OCI-LY7 (cell line): ENCODE data around the gene PCGF3. TPM values are rescaled to one million over a fixed set of nuclear protein-coding genes. Genes with fewer than 3 reads are reported as not detected.
"Not testable (repeated sequence)": the region's sequence is repeated elsewhere in the genome, so short reads cannot be mapped to it uniquely, and the experiment has no call there.

ENCODE experiments used
- BruUV-seq: library from RNA; stranded (reverse); fragments of 400-500 nt; replicated peaks from 2 replicates; lab custom pipeline; 2021; lab: Mats Ljungman, UMichigan
- CTCF ChIA-PET: fragments of 300-600 bp; sonication (Branson Sonifier 250); formaldehyde crosslinking; loops from one replicate; lab custom pipeline; 2022; ENCODE audit warnings: antibody characterized with exemption; ENCODE audit not compliant: unreplicated experiment; lab: Charles Lee
- POLR2A ChIA-PET: fragments of 300-600 bp; sonication (Branson Sonifier 250); formaldehyde crosslinking; loops from one replicate; lab custom pipeline; 2022; ENCODE audit warnings: antibody characterized with exemption; lab: Charles Lee
- DNase-seq: peaks from one replicate; pipeline ENCODE4 v3.0.0-alpha.2; 2015; ENCODE audit warnings: low spot score
- H2AFZ ChIP-seq: fragments of 200-600 bp; sonication (generic), shearing (Covaris generic); 2 replicates; pipeline ENCODE4 v1.6.1; 2014; ENCODE audit warnings: mild to moderate bottlenecking, antibody characterized with exemption, low read length, moderate library complexity
- H3K27ac ChIP-seq: fragments of 200-600 bp; sonication (generic); 2 replicates; pipeline ENCODE4 v1.5.1; 2014; ENCODE audit warnings: mixed run types, low read depth, mild to moderate bottlenecking, moderate library complexity, low read length, inconsistent platforms; ENCODE audit not compliant: poor library complexity, severe bottlenecking
- H3K36me3 ChIP-seq: fragments of 200-600 bp; sonication (generic); 2 replicates; pipeline ENCODE4 v1.6.1; 2014; ENCODE audit warnings: mild to moderate bottlenecking, antibody characterized with exemption, low read length, moderate library complexity, mixed read lengths; ENCODE audit not compliant: insufficient read depth
- H3K4me1 ChIP-seq: fragments of 200-600 bp; sonication (generic); 2 replicates; pipeline ENCODE4 v1.5.1; 2014; ENCODE audit warnings: mild to moderate bottlenecking, low read length; ENCODE audit not compliant: insufficient read depth, poor library complexity, severe bottlenecking
- H3K4me2 ChIP-seq: fragments of 200-600 bp; sonication (generic); 2 replicates; pipeline ENCODE4 v1.6.1; 2014; ENCODE audit warnings: mild to moderate bottlenecking, low read length
- H3K4me3 ChIP-seq: fragments of 200-600 bp; sonication (generic); 2 replicates; pipeline ENCODE4 v1.5.1; 2014; ENCODE audit warnings: mild to moderate bottlenecking, low read depth, low read length; ENCODE audit not compliant: poor library complexity, severe bottlenecking
- H3K79me2 ChIP-seq: fragments of 200-600 bp; sonication (generic); 2 replicates; pipeline ENCODE4 v1.6.1; 2016; ENCODE audit warnings: low read depth, mild to moderate bottlenecking, low read length, moderate library complexity, mixed read lengths; ENCODE audit not compliant: insufficient read depth
- H3K9me2 ChIP-seq: fragments of 200-600 bp; sonication (generic); 2 replicates; pipeline ENCODE4 v1.6.1; 2016; ENCODE audit warnings: mild to moderate bottlenecking, low read length, mixed read lengths; ENCODE audit not compliant: insufficient read depth
- H3K9me3 ChIP-seq: fragments of 200-600 bp; sonication (generic); 2 replicates; pipeline ENCODE4 v1.6.1; 2014; ENCODE audit warnings: mild to moderate bottlenecking, mixed run types, low read length, mixed read lengths
- H4K20me1 ChIP-seq: fragments of 200-600 bp; sonication (generic); 2 replicates; pipeline ENCODE4 v1.6.1; 2014; ENCODE audit warnings: mild to moderate bottlenecking, antibody characterized with exemption, low read length, moderate library complexity, mixed read lengths; ENCODE audit not compliant: insufficient read depth
- CTCF ChIP-seq: fragments of 200-600 bp; sonication (generic); conservative IDR thresholded peaks from 2 replicates; pipeline ENCODE4 v1.5.1; 2014; ENCODE audit warnings: mild to moderate bottlenecking, antibody characterized with exemption, low read length, moderate library complexity, mixed read lengths
- EZH2phosphoT487 ChIP-seq: fragments of 200-600 bp; sonication (generic); IDR thresholded peaks from 2 replicates; pipeline ENCODE4 v1.6.1; 2018; ENCODE audit warnings: low read depth, borderline replicate concordance, mild to moderate bottlenecking, mixed run types, antibody characterized with exemption, low read length, moderate library complexity, mixed read lengths
- intact Hi-C: fragments of 100-400 bp; cut with micrococcal nuclease; formaldehyde crosslinking; loops from one replicate; pipeline ENCODE4 v1.10.0; 2022; ENCODE audit not compliant: unreplicated experiment
- total RNA-seq, 2 experiments: library from RNA; depleted of rRNA in 1 of 2; stranded (reverse); fragments of >200 nt in 1 of 2; shearing (Covaris generic) in 1 of 2; gene quantifications; 2 replicates each; pipeline ENCODE4 v1.2.3, GENCODE V29; 2014 to 2022

Gene PCGF3
- total RNA-seq, 2 experiments from 2014 or later: 33.8 to 50.2 TPM

- H3K27ac ChIP-seq: no peak overlapping the region
- ChIA-PET CTCF (interaction anchor here (0.6 kb wide), 1 partner anchor 71 kb away, joined by 3 read pairs; no protein-coding TSS in a partner anchor), POLR2A (no interaction called here)
- no peak overlapping the region for H3K4me3 ChIP-seq
- intact Hi-C loops: no loop called here
- no peak for TF ChIP-seq EZH2phosphoT487
- H3K4me1 ChIP-seq: no peaks in the 10 kb centered on the region
- no peak for DNase-seq
- no peak overlapping the region for H3K4me2 ChIP-seq
- no peaks in the 10 kb centered on the region for H3K79me2 ChIP-seq
- no peaks in the 10 kb centered on the region for H3K9me3 ChIP-seq
- no TSS peak for BruUV-seq
- no peaks in the 10 kb centered on the region for H3K9me2 ChIP-seq
- no peak overlapping the region for H2AFZ ChIP-seq
- peaks cover 40% of the 10 kb centered on the region; the same call in 1 of the 2 replicates for H3K36me3 ChIP-seq
- no peaks in the 10 kb centered on the region for H4K20me1 ChIP-seq
Measured at GRCh38 chr4:757111-757510, 51.5 kb downstream of the PCGF3 start.

- H2AFZ ChIP-seq, CTCF ChIA-PET, H4K20me1 ChIP-seq, intact Hi-C loops, H3K4me1 ChIP-seq, H3K9me2 ChIP-seq, H3K27ac ChIP-seq, H3K4me3 ChIP-seq, POLR2A ChIA-PET, DNase-seq, H3K79me2 ChIP-seq, BruUV-seq, H3K4me2 ChIP-seq, H3K9me3 ChIP-seq: not testable (repeated sequence)
- peaks cover 58% of the 10 kb centered on the region; the same call in 1 of the 2 replicates for H3K36me3 ChIP-seq
Measured at GRCh38 chr4:759810-760209, 54.2 kb downstream of the PCGF3 start.

- no peaks in the 10 kb centered on the region for H4K20me1 ChIP-seq
- peaks cover 54% of the 10 kb centered on the region; the same call in 1 of the 2 replicates for H3K36me3 ChIP-seq
- H3K4me2 ChIP-seq: no peak overlapping the region
- no TSS peak for BruUV-seq
- CTCF ChIA-PET: no interaction called here
- no peak overlapping the region for H3K27ac ChIP-seq
- H3K9me3 ChIP-seq: no peaks in the 10 kb centered on the region
- H2AFZ ChIP-seq: no peak overlapping the region
- POLR2A ChIA-PET: no interaction called here
- H3K4me1 ChIP-seq: no peaks in the 10 kb centered on the region
- H3K4me3 ChIP-seq: no peak overlapping the region
- DNase-seq: no peak
- TF ChIP-seq CTCF (no peak), EZH2phosphoT487 (no peak)
- H3K9me2 ChIP-seq: no peaks in the 10 kb centered on the region
- H3K79me2 ChIP-seq: no peaks in the 10 kb centered on the region
- intact Hi-C loops: no loop called here
Measured at GRCh38 chr4:760616-761015, 55.0 kb downstream of the PCGF3 start.

GRCh38 chr4:761086-761485 is 55.5 kb downstream of the PCGF3 start:
- H3K9me2 ChIP-seq: no peaks in the 10 kb centered on the region
- H2AFZ ChIP-seq: no peak overlapping the region
- no peak overlapping the region for H3K27ac ChIP-seq
- no peak overlapping the region for H3K4me2 ChIP-seq
- no peaks in the 10 kb centered on the region for H3K9me3 ChIP-seq
- H3K79me2 ChIP-seq: no peaks in the 10 kb centered on the region
- DNase-seq: no peak
- H3K36me3 ChIP-seq: peaks cover 58% of the 10 kb centered on the region; the same call in 1 of the 2 replicates
- intact Hi-C loops: no loop called here
- ChIA-PET POLR2A (no interaction called here), CTCF (no interaction called here)
- BruUV-seq: no TSS peak
- TF ChIP-seq CTCF: no peak
- TF ChIP-seq EZH2phosphoT487: no peak
- H4K20me1 ChIP-seq: no peaks in the 10 kb centered on the region
- no peak overlapping the region for H3K4me3 ChIP-seq
- no peaks in the 10 kb centered on the region for H3K4me1 ChIP-seq
